GM12801 (cell line): Measurements from ENCODE around the gene APOLD1.

Source experiments
- CTCF ChIP-seq: IDR thresholded peaks from one replicate; pipeline ENCODE4 v1.5.1; 2011; ENCODE audit warnings: control low read depth; ENCODE audit not compliant: insufficient read length; ENCODE audit errors: extremely low read depth

The APOLD1 gene

DNA sequence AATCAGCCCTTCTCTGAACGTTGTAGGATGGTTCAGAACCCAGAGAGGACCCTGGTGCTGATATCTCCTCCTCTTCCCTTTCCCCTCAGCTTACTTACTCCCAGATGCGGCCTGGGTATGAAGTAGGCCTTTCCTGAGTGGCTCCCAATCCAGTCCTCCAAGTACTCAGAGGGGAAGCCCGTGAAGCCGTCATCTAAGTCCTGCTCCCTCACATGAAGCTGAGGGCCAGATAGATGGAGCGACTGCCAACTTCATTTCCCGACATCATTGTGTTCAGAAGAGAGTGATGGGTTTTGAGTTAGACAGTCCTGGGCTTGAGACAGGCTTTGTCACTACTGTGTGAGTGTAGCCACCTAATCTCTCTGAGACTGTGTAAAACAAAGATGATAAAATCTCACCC, 2.7 kb downstream of the APOLD1 start:
- no peak for TF ChIP-seq CTCF

- TF ChIP-seq CTCF = peak; percentile 19
Measured at GRCh38 chr12:12788675-12789368, 3.4 kb downstream of the APOLD1 start.

- no peak for TF ChIP-seq CTCF
Measured at GRCh38 chr12:12790956-12791355, 5.5 kb downstream of the APOLD1 start.

DNA sequence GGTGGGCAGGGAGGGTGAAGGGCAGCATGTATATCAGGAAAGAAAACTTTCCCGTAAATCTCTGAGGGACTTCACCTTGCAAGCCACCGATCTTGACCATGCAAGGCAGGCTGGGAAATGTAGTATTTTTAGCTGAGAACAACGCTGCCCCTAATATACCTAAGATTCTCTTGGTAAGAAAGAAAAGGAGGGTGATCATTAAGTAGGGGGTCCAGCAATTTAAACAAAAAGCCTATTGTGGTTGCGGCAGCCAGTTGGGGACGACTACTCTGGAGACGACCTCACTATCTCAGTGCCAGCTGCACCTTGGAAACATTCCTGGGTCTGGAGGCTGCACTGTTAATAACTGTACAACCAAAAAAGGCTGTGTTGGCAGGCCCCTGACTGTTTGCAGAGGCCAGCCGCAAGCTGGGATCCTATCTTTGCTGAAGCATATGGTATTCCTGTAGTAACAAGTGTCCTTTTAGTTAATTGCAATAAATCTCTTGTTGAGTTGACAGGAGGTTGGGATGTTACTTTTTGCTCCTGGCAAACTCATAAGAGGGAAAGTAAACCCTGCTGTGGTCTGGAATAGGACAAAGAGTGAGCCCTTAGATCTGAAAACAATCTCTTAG, 6.4 kb downstream of the APOLD1 start:
- TF ChIP-seq CTCF = no peak

GRCh38 chr12:12792421-12792820, 7.0 kb downstream of the APOLD1 start:
- TF ChIP-seq CTCF = no peak

DNA sequence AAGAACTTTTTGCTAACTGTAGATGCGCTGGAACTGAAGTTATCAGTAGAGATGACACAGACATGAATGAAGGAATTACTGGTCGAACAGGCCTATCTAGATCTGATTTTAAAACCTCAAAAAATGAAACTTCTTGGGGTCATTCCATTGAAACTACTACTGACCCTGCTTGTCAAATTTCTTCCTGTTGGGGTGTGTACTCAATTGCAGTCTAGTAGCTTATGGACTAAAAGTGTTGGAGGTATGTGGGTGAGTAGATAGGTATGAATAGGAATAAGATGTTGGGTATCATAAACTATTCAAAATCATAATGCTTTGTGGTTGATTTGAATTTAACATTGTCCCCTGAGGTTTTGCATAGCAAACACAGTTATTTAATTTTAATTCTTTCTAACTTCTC, 9.2 kb downstream of the APOLD1 start:
- TF ChIP-seq CTCF = no peak

- TF ChIP-seq CTCF = no peak
Measured at GRCh38 chr12:12796171-12796570, 10.7 kb downstream of the APOLD1 start.
